ENCODE results near the gene LYRM4.

Gene LYRM4

GRCh38 chr6:5174756-5175549 lies 85.8 kb downstream of the LYRM4 start:
- Histone ChIP-seq H3K4me3 (ENCODE audit: low read depth, low read length) (no peak overlapping the region), H3K4me1 (ENCODE audit: control insufficient read depth, insufficient read depth, low read length) (no peaks in the 10 kb centered on the region), H3K27ac (ENCODE audit: extremely low read depth, low read depth, low read length) (no peak overlapping the region), H3K9me3 (ENCODE audit: control insufficient read depth, insufficient read depth, low read depth, low read length) (no peaks in the 10 kb centered on the region), H3K36me3 (ENCODE audit: control insufficient read depth in 2 of 2, insufficient read depth in 1 of 2, low read length in 2 of 2) (no peaks in the 10 kb centered on the region)
- TF ChIP-seq, protein P1, sequence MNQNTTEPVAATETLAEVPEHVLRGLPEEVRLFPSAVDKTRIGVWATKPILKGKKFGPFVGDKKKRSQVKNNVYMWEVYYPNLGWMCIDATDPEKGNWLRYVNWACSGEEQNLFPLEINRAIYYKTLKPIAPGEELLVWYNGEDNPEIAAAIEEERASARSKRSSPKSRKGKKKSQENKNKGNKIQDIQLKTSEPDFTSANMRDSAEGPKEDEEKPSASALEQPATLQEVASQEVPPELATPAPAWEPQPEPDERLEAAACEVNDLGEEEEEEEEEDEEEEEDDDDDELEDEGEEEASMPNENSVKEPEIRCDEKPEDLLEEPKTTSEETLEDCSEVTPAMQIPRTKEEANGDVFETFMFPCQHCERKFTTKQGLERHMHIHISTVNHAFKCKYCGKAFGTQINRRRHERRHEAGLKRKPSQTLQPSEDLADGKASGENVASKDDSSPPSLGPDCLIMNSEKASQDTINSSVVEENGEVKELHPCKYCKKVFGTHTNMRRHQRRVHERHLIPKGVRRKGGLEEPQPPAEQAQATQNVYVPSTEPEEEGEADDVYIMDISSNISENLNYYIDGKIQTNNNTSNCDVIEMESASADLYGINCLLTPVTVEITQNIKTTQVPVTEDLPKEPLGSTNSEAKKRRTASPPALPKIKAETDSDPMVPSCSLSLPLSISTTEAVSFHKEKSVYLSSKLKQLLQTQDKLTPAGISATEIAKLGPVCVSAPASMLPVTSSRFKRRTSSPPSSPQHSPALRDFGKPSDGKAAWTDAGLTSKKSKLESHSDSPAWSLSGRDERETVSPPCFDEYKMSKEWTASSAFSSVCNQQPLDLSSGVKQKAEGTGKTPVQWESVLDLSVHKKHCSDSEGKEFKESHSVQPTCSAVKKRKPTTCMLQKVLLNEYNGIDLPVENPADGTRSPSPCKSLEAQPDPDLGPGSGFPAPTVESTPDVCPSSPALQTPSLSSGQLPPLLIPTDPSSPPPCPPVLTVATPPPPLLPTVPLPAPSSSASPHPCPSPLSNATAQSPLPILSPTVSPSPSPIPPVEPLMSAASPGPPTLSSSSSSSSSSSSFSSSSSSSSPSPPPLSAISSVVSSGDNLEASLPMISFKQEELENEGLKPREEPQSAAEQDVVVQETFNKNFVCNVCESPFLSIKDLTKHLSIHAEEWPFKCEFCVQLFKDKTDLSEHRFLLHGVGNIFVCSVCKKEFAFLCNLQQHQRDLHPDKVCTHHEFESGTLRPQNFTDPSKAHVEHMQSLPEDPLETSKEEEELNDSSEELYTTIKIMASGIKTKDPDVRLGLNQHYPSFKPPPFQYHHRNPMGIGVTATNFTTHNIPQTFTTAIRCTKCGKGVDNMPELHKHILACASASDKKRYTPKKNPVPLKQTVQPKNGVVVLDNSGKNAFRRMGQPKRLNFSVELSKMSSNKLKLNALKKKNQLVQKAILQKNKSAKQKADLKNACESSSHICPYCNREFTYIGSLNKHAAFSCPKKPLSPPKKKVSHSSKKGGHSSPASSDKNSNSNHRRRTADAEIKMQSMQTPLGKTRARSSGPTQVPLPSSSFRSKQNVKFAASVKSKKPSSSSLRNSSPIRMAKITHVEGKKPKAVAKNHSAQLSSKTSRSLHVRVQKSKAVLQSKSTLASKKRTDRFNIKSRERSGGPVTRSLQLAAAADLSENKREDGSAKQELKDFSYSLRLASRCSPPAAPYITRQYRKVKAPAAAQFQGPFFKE (tag by site-specific recombination; IDR thresholded peaks at IDR 0.05; ENCODE audit: borderline replicate concordance), result no peak
- TF ChIP-seq, protein P2, sequence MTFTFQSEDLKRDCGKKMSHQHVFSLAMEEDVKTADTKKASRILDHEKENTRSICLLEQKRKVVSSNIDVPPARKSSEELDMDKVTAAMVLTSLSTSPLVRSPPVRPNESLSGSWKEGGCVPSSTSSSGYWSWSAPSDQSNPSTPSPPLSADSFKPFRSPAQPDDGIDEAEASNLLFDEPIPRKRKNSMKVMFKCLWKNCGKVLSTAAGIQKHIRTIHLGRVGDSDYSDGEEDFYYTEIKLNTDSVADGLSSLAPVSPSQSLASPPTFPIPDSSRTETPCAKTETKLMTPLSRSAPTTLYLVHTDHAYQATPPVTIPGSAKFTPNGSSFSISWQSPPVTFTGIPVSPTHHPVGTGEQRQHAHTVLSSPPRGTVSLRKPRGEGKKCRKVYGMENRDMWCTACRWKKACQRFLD (tag by site-specific recombination; IDR thresholded peaks at IDR 0.05), result no peak
- TF ChIP-seq ZNF843 (tag by site-specific recombination; IDR thresholded peaks at IDR 0.05) (no peak), ZBTB6 (tag by site-specific recombination; IDR thresholded peaks at IDR 0.05) (no peak), SCRT2 (tag by site-specific recombination; IDR thresholded peaks at IDR 0.05) (peak; percentile 87), ZNF184 (tag by site-specific recombination; IDR thresholded peaks at IDR 0.05) (no peak), SCRT1 (tag by site-specific recombination; IDR thresholded peaks at IDR 0.05; ENCODE audit: borderline replicate concordance) (peak; percentile 97)
- ChIA-PET POLR2A (no interaction called here), CTCF (interaction anchor here (0.5 to 5.6 kb wide), 21 partner anchors 9 to 1465 kb away, joined by 3 to 41 read pairs (median 4); no protein-coding TSS in a partner anchor)

- ChIA-PET CTCF (interaction anchor here (0.6 to 5.6 kb wide), 17 partner anchors 9 to 857 kb away, joined by 3 to 41 read pairs (median 5); no protein-coding TSS in a partner anchor), POLR2A (no interaction called here)
- no peak overlapping the region for H3K4me3 ChIP-seq (ENCODE audit: low read depth, low read length)
- no peaks in the 10 kb centered on the region for H3K9me3 ChIP-seq (ENCODE audit: control insufficient read depth, insufficient read depth, low read depth, low read length)
- H3K4me1 ChIP-seq (ENCODE audit: control insufficient read depth, insufficient read depth, low read length), result no peaks in the 10 kb centered on the region
- H3K27ac ChIP-seq (ENCODE audit: extremely low read depth, low read depth, low read length), result no peak overlapping the region
- H3K36me3 ChIP-seq (ENCODE audit: control insufficient read depth in 2 of 2, insufficient read depth in 1 of 2, low read length in 2 of 2), result no peaks in the 10 kb centered on the region
- TF ChIP-seq ZNF140 (tag by site-specific recombination; IDR thresholded peaks at IDR 0.05), result no peak
- TF ChIP-seq, protein P2 (tag by site-specific recombination; IDR thresholded peaks at IDR 0.05), result no peak
- no peak for TF ChIP-seq ZNF280D (tag by site-specific recombination; IDR thresholded peaks at IDR 0.05)
- TF ChIP-seq ZNF366 (tag by site-specific recombination; conservative IDR thresholded peaks at IDR 0.05), result no peak
- TF ChIP-seq, protein P3, sequence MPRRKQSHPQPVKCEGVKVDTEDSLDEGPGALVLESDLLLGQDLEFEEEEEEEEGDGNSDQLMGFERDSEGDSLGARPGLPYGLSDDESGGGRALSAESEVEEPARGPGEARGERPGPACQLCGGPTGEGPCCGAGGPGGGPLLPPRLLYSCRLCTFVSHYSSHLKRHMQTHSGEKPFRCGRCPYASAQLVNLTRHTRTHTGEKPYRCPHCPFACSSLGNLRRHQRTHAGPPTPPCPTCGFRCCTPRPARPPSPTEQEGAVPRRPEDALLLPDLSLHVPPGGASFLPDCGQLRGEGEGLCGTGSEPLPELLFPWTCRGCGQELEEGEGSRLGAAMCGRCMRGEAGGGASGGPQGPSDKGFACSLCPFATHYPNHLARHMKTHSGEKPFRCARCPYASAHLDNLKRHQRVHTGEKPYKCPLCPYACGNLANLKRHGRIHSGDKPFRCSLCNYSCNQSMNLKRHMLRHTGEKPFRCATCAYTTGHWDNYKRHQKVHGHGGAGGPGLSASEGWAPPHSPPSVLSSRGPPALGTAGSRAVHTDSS (tag by site-specific recombination; IDR thresholded peaks at IDR 0.05), result no peak
- TF ChIP-seq SP2 (tag by site-specific recombination; IDR thresholded peaks at IDR 0.05), result no peak
- TF ChIP-seq ZNF350 (tag by site-specific recombination; IDR thresholded peaks at IDR 0.05), result no peak
- no peak for TF ChIP-seq ZNF501 (tag by site-specific recombination; IDR thresholded peaks at IDR 0.05)
- TF ChIP-seq ZNF211 (tag by site-specific recombination; IDR thresholded peaks at IDR 0.05; ENCODE audit: low read depth), result no peak
- no peak for TF ChIP-seq ZNF585B (tag by site-specific recombination; IDR thresholded peaks at IDR 0.05)
- TF ChIP-seq ZNF24 (tag by site-specific recombination; IDR thresholded peaks at IDR 0.05), result no peak
- no peak for TF ChIP-seq ZNF521 (tag by site-specific recombination; IDR thresholded peaks at IDR 0.05)
Observed at GRCh38 chr6:5174244-5174643, 86.5 kb downstream of the LYRM4 start.

All from HEK293 (cell line).